T-helper 2 cell treated with Interferon-gamma antibody and Interleukin-4, amounts not matched to agents 100 ng/mL and 5 ng/mL, for 36 hours (primary cell): ENCODE data around the gene NOC2L. TPM values are rescaled to one million over a fixed set of nuclear protein-coding genes. Genes with fewer than 3 reads are reported as not detected.
"Not testable (repeated sequence)": the region's sequence is repeated elsewhere in the genome, so short reads cannot be mapped to it uniquely, and the experiment has no call there.

Experiments
- intact Hi-C: fragments of 100-400 bp; cut with micrococcal nuclease; formaldehyde crosslinking; loops from one replicate; pipeline ENCODE4 v1.15.1; 2023
- total RNA-seq: library from RNA; stranded (reverse); gene quantifications from 2 replicates; pipeline ENCODE4 v1.2.3, GENCODE V29; 2022

Gene NOC2L
- total RNA-seq, 1 donor from 2014 or later = 90.7 TPM

GRCh38 chr1:906600-907420 lies 52.2 kb downstream of the NOC2L start:
- intact Hi-C loops = loop anchor here (5.0 kb wide), 1 partner anchor 70 kb away; no protein-coding TSS in a partner anchor

- intact Hi-C loops = loop anchor here (5.0 kb wide), 1 partner anchor 71 kb away; no protein-coding TSS in a partner anchor
These were observed 53.1 kb downstream of the NOC2L start for GRCh38 chr1:905811-906599.

DNA sequence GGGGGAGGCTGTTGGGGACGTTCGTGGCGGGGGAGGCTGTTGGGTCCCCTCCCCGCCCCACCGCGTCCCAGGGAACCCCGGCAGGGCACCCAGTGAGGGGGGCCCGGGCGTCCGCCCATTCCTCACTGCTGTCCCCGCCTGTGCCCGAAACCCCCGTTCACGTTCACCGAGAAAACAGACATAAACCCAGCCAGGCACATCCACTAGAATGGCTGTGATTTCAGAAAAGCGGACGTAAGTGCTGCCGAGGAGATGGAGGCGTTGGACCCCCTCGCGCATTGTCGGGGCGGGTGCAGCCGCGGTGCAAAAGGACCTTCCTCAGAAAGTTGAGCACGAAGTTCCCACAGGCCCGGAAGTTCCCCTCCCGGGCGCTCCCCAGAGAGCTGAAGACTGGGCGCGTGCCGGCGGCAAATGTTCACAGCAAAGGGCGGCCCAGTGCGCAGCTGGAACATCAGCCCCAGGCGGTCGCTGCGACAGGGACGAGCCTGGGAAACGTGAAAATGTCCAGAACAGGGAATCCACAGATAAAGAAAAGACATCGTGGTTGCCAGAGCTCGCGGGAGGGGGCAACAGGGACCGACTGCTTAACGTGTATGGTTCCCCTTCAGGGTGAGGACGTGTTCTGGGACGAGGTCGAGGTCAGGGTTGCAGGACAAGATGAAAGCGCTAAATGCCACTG lies 53.8 kb downstream of the NOC2L start:
- intact Hi-C loops = loop anchor here (5.0 kb wide), 1 partner anchor 72 kb away; no protein-coding TSS in a partner anchor

- intact Hi-C loops = no loop called here
These were observed 54.6 kb downstream of the NOC2L start for GRCh38 chr1:904310-904950.

- intact Hi-C loops = no loop called here
These were observed 55.3 kb downstream of the NOC2L start for GRCh38 chr1:903721-904271.

DNA sequence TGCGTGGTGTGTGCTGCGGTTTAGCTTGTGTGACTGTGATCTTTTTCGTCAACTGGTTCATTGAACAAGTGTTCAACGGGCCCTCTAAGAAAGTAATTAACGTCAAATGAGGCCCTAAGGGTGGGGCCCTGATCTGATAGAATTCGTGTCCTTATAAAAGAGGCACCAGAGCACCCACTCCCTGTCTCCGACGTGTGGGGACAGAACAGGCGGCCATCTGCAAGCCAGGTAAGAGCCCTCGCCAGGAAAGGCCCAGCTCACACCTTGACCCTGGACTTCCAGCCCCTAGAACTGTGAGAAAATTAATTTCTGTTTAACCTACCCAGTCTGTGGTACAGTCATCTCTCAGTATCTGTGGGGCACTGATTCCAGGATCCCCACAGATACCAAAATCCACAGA lies 55.8 kb downstream of the NOC2L start:
- intact Hi-C loops = no loop called here

- intact Hi-C loops = no loop called here
These were observed 56.3 kb downstream of the NOC2L start for GRCh38 chr1:902802-903201.

GRCh38 chr1:901108-901859 lies 57.8 kb downstream of the NOC2L start:
- intact Hi-C loops = no loop called here

DNA sequence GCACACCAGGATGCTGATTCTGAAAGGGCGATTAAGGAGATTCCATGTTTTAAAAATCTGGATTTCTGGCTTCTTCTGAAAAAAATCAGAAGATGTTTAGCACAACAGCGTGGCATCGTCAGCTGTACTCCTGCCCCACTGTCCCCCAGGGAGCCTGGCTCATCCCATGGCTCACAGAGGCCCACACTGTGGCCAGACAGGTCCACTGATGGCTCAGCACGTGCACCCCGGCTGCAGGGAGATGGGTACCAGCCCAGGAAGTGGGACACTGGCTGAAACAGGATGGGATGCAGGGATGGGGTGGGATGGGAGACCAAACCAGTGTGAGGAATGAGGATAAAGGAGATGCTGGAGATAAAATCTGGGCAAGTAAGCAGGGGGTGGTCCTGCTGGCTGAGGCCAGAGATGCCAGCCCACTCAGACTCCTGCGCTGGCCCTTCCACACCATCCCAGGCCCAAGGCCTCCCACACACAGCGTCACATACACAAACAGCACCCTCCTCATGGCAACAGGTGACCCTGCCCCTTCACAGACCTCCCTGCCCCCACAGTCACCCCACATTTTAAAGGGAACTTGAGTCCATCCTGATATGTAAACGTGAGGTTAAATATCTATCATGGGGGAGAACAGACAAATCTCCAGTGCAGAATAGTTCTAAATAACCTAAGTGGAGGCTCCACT lies 59.3 kb downstream of the NOC2L start:
- intact Hi-C loops = no loop called here

DNA sequence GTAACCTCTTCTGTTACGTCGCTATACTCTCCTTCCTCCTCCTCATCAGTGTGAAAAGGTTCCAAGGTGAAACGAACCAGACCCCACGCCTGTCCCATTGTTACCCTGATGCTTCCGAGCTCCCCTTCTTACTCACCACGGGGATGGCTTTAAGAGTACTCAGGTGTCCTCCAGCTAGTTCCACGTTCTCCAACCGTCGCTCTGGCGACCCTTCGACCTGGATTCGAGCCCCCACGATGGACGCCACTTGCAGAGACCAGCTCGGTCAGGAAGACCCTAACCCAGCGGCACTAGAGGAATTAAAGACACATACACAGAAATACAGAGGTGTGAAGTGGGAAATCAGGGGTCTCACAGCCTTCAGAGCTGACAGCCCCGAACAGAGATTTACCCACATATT lies 61.1 kb downstream of the NOC2L start:
- intact Hi-C loops = not testable (repeated sequence)

GRCh38 chr1:897226-897625 lies 61.8 kb downstream of the NOC2L start:
- intact Hi-C loops = no loop called here

Other genes with a start within 250 kb of the NOC2L start
- gene SAMD11, start 35.3 kb downstream of the NOC2L start, total RNA-seq = not detected in 2 replicates
- 23.8 and 26.3 TPM in 2 replicates for gene KLHL17, start 1.3 kb upstream of the NOC2L start, total RNA-seq
- 1.6 and 2.2 TPM in 2 replicates for gene PLEKHN1, start 7.2 kb upstream of the NOC2L start, total RNA-seq
- gene PERM1, start 22.8 kb upstream of the NOC2L start, total RNA-seq = not detected in 2 replicates
- gene HES4, start 40.8 kb upstream of the NOC2L start, total RNA-seq = 0.18 TPM in 1 of 2 replicates, not detected in the other
- gene ISG15, start 54.2 kb upstream of the NOC2L start, total RNA-seq = 101 and 102 TPM in 2 replicates
- gene AGRN, start 60.9 kb upstream of the NOC2L start, total RNA-seq = 3.7 and 4.2 TPM in 2 replicates
- gene RNF223, start 115.0 kb upstream of the NOC2L start, total RNA-seq = not detected in 2 replicates
- gene C1orf159, start 156.8 kb upstream of the NOC2L start, total RNA-seq = 16.3 and 16.8 TPM in 2 replicates
- 0.30 and 0.89 TPM in 2 replicates for gene TTLL10, start 214.6 kb upstream of the NOC2L start, total RNA-seq
- 26.8 and 29.8 TPM in 2 replicates for gene TNFRSF18, start 247.3 kb upstream of the NOC2L start, total RNA-seq